22Rv1 (cell line): ENCODE data around the gene CPAMD8.

Experiments
- CTCF ChIP-seq: fragments of 450-650 bp; IDR thresholded peaks from 2 replicates; pipeline ENCODE4 v1.5.1; 2017; ENCODE audit warnings: mild to moderate bottlenecking
- ZFX ChIP-seq: fragments of 450-650 bp; IDR thresholded peaks from 2 replicates; pipeline ENCODE4 v1.6.1; 2017; ENCODE audit warnings: antibody characterized with exemption, borderline replicate concordance

GRCh38 chr19:16917401-16917800, 109.2 kb downstream of the CPAMD8 start:
- TF ChIP-seq CTCF: no peak
- TF ChIP-seq ZFX: no peak
